ENCODE data around the gene UBE2J1.

UBE2J1 gene

DNA sequence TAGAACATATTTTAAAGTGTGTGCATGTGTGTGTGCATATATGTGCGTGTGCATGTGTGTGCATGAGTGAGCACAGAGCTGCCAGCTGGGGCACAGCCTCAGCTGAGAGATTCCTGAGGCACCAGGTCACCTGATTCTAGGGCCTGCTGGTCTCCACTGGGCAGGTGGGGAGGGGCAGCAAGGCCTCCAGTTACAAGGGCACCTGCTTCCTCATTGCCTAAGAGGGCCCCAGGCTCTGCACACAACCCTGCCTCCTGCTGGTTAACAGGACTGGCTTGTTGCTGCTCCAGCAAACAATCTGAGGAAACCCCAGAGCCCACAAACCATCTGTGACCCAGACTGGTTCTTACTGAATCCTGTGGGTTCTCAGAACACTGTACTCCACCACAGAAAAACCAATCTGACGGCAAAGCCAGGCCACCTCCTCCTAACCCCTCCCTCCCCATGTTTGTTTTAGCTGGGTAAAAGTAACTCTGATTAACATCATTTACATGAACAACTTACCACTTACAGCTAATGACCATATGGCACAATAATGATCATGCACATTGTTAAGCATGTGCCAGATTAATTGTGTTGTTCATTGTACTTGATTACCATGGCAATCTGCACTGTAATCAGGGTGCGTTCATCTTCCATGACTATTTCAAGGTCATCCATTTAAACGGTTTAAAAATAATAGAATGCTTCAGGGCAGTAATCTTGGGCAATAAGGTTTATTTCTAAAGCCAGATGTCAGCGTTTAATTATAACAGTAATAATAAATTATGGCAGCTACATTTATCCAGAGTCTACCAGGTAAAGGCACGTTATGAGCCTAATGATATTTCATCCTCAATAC, 23.1 kb upstream of the UBE2J1 start:
- H4K91ac ChIP-seq (ENCODE audit: low read depth, low read length, poor library complexity) = no peak overlapping the region
- H3K9me3 ChIP-seq (replicated peaks in 1 of 2; ENCODE audit: control insufficient read depth in 2 of 2, insufficient read depth in 1 of 2, low read depth in 1 of 2, low read length in 2 of 2) = no peaks in the 10 kb centered on the region
- H3K18ac ChIP-seq (ENCODE audit: low read length) = no peak overlapping the region
- H2BK12ac ChIP-seq (ENCODE audit: low read length) = no peak overlapping the region
- peaks cover 0 to 54% of the 10 kb centered on the region in 2 donors for H3K36me3 ChIP-seq (replicated peaks in 1 of 2; ENCODE audit: control insufficient read depth in 2 of 2, insufficient read depth in 2 of 2, low read length in 2 of 2)
- no peak overlapping the region for H2AK5ac ChIP-seq (ENCODE audit: low read depth, low read length)
- H3K23ac ChIP-seq (ENCODE audit: low read depth, low read length, poor library complexity) = no peak overlapping the region
- H4K8ac ChIP-seq (ENCODE audit: low read depth, low read length) = no peak overlapping the region
- no peak overlapping the region for H3K4me3 ChIP-seq (ENCODE audit: low read length in 2 of 2)
- H3K4ac ChIP-seq (ENCODE audit: low read length) = no peak overlapping the region
- WGBS, 2 donors (ENCODE audit: extremely low coverage in 2 of 2, insufficient read length in 2 of 2, insufficient replicate concordance in 1 of 2) = no CpG with 5 or more reads among the region's 6 CpGs
- H3K27ac ChIP-seq (replicated peaks; ENCODE audit: low read length) = no peak overlapping the region
- no peaks in the 10 kb centered on the region for H3K79me1 ChIP-seq (ENCODE audit: low read depth, low read length)
- no peak overlapping the region for H3K9ac ChIP-seq (ENCODE audit: low read depth, low read length, poor library complexity)
- DNase-seq (ENCODE audit: low spot score) = no peak
- peaks cover 4 to 5% of the 10 kb centered on the region in 2 donors for H3K4me1 ChIP-seq (ENCODE audit: control insufficient read depth in 2 of 2, insufficient read depth in 1 of 2, low read depth in 1 of 2, low read length in 2 of 2)
- no peak overlapping the region for H2BK5ac ChIP-seq (ENCODE audit: low read length)
- no peak overlapping the region for H2AFZ ChIP-seq (ENCODE audit: low read length)
- no peak overlapping the region for H3K14ac ChIP-seq (ENCODE audit: low read length)
- no peaks in the 10 kb centered on the region for H3K27me3 ChIP-seq (ENCODE audit: control insufficient read depth in 3 of 3, insufficient read depth in 3 of 3, low read depth in 1 of 3, low read length in 3 of 3)
- no peak overlapping the region for H3K4me2 ChIP-seq (ENCODE audit: insufficient read depth, low read length, poor library complexity, severe bottlenecking)
- H2BK15ac ChIP-seq (ENCODE audit: low read length) = no peak overlapping the region
- no peak overlapping the region for H2BK120ac ChIP-seq (ENCODE audit: low read depth, low read length)

DNA sequence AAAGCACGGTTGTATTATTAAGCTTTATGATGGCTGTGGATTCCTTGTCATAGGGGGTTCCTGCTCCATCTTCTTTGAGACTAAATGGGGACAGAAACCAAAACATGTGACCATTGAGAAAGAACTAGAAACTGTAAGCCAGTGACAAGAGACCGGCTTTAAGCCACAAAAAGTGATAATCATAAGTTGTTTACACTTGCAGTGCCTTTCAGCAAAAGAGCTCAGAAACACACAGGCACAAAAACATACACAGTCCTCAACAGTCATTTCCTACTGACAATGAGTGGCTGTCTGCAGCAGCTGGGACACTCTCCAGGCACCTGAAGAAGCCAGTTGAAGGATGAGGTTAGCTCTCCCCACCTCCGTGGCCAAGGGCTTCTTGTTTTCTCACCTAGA, 20.0 kb upstream of the UBE2J1 start:
- H2BK120ac ChIP-seq (ENCODE audit: low read depth, low read length) = no peak overlapping the region
- peaks cover 2 to 48% of the 10 kb centered on the region in 2 donors for H3K36me3 ChIP-seq (replicated peaks in 1 of 2; ENCODE audit: control insufficient read depth in 2 of 2, insufficient read depth in 2 of 2, low read length in 2 of 2)
- no peak overlapping the region for H2BK5ac ChIP-seq (ENCODE audit: low read length)
- H3K23ac ChIP-seq (ENCODE audit: low read depth, low read length, poor library complexity) = no peak overlapping the region
- no peak overlapping the region for H3K4me3 ChIP-seq (ENCODE audit: low read length in 2 of 2)
- H3K4me2 ChIP-seq (ENCODE audit: insufficient read depth, low read length, poor library complexity, severe bottlenecking) = no peak overlapping the region
- H3K14ac ChIP-seq (ENCODE audit: low read length) = no peak overlapping the region
- WGBS, 2 donors (ENCODE audit: extremely low coverage in 2 of 2, insufficient read length in 2 of 2, insufficient replicate concordance in 1 of 2) = no CpG with 5 or more reads among the region's 3 CpGs
- no peak overlapping the region for H3K4ac ChIP-seq (ENCODE audit: low read length)
- H3K27me3 ChIP-seq (ENCODE audit: control insufficient read depth in 3 of 3, insufficient read depth in 3 of 3, low read depth in 1 of 3, low read length in 3 of 3) = no peaks in the 10 kb centered on the region
- no peak overlapping the region for H3K18ac ChIP-seq (ENCODE audit: low read length)
- H3K79me1 ChIP-seq (ENCODE audit: low read depth, low read length) = no peaks in the 10 kb centered on the region
- H2AK5ac ChIP-seq (ENCODE audit: low read depth, low read length) = no peak overlapping the region
- H2AFZ ChIP-seq (ENCODE audit: low read length) = no peak overlapping the region
- H4K8ac ChIP-seq (ENCODE audit: low read depth, low read length) = no peak overlapping the region
- no peak overlapping the region for H2BK15ac ChIP-seq (ENCODE audit: low read length)
- no peaks in the 10 kb centered on the region for H3K9me3 ChIP-seq (replicated peaks in 1 of 2; ENCODE audit: control insufficient read depth in 2 of 2, insufficient read depth in 1 of 2, low read depth in 1 of 2, low read length in 2 of 2)
- H3K9ac ChIP-seq (ENCODE audit: low read depth, low read length, poor library complexity) = no peak overlapping the region
- H4K91ac ChIP-seq (ENCODE audit: low read depth, low read length, poor library complexity) = no peak overlapping the region
- no peak for DNase-seq (ENCODE audit: low spot score)
- H3K4me1 ChIP-seq (ENCODE audit: control insufficient read depth in 2 of 2, insufficient read depth in 1 of 2, low read depth in 1 of 2, low read length in 2 of 2) = peaks cover 4 to 5% of the 10 kb centered on the region in 2 donors
- no peak overlapping the region for H2BK12ac ChIP-seq (ENCODE audit: low read length)
- no peak overlapping the region for H3K27ac ChIP-seq (replicated peaks; ENCODE audit: low read length)

DNA sequence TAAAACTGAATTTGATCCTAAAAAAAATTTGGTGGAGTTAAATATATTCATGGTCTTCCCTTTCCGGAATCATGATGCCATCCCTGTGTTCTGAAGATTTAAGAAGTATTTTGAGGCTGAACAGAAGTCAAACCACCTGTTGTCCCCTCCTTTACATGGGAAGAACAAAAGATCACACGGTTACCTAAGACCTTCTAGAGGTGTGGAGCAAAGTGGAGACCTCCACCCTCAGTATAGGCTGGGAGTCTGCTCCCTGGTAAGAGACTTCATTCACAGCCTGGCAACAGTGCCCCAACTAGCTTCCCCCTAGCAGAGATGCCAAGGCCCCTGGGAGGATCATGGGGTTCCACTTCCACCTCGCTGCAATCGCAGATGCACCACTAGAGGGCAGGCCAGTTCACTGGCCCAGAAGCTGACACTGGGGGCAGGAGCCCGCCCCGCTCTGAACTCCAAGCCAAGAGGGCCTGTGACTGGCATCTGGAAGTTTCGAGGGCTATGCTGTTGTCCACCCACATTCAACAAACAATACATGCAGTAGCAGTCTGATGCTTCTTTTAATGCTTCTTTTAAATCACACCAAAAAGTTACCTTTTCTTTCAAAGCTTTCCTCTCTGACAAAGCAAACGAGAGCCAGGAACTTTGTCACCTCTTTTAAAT, 19.5 kb upstream of the UBE2J1 start:
- H3K4me2 ChIP-seq (ENCODE audit: insufficient read depth, low read length, poor library complexity, severe bottlenecking) = no peak overlapping the region
- H3K79me1 ChIP-seq (ENCODE audit: low read depth, low read length) = no peaks in the 10 kb centered on the region
- no peaks in the 10 kb centered on the region for H3K9me3 ChIP-seq (replicated peaks in 1 of 2; ENCODE audit: control insufficient read depth in 2 of 2, insufficient read depth in 1 of 2, low read depth in 1 of 2, low read length in 2 of 2)
- peaks cover 4 to 5% of the 10 kb centered on the region in 2 donors for H3K4me1 ChIP-seq (ENCODE audit: control insufficient read depth in 2 of 2, insufficient read depth in 1 of 2, low read depth in 1 of 2, low read length in 2 of 2)
- no peak overlapping the region for H3K27ac ChIP-seq (replicated peaks; ENCODE audit: low read length)
- peaks cover 2 to 48% of the 10 kb centered on the region in 2 donors for H3K36me3 ChIP-seq (replicated peaks in 1 of 2; ENCODE audit: control insufficient read depth in 2 of 2, insufficient read depth in 2 of 2, low read length in 2 of 2)
- no peak overlapping the region for H3K9ac ChIP-seq (ENCODE audit: low read depth, low read length, poor library complexity)
- no CpG with 5 or more reads among the region's 8 CpGs for WGBS, 2 donors (ENCODE audit: extremely low coverage in 2 of 2, insufficient read length in 2 of 2, insufficient replicate concordance in 1 of 2)
- H3K14ac ChIP-seq (ENCODE audit: low read length) = no peak overlapping the region
- H3K18ac ChIP-seq (ENCODE audit: low read length) = no peak overlapping the region
- no peak overlapping the region for H3K23ac ChIP-seq (ENCODE audit: low read depth, low read length, poor library complexity)
- no peak overlapping the region for H2BK5ac ChIP-seq (ENCODE audit: low read length)
- peak; percentile 68 for DNase-seq (ENCODE audit: low spot score)
- H2BK120ac ChIP-seq (ENCODE audit: low read depth, low read length) = no peak overlapping the region
- H3K4ac ChIP-seq (ENCODE audit: low read length) = no peak overlapping the region
- H2BK15ac ChIP-seq (ENCODE audit: low read length) = no peak overlapping the region
- H3K27me3 ChIP-seq (ENCODE audit: control insufficient read depth in 3 of 3, insufficient read depth in 3 of 3, low read depth in 1 of 3, low read length in 3 of 3) = no peaks in the 10 kb centered on the region
- H2AK5ac ChIP-seq (ENCODE audit: low read depth, low read length) = no peak overlapping the region
- no peak overlapping the region for H4K8ac ChIP-seq (ENCODE audit: low read depth, low read length)
- no peak overlapping the region for H4K91ac ChIP-seq (ENCODE audit: low read depth, low read length, poor library complexity)
- H3K4me3 ChIP-seq (ENCODE audit: low read length in 2 of 2) = no peak overlapping the region
- H2AFZ ChIP-seq (ENCODE audit: low read length) = no peak overlapping the region
- H2BK12ac ChIP-seq (ENCODE audit: low read length) = no peak overlapping the region

DNA sequence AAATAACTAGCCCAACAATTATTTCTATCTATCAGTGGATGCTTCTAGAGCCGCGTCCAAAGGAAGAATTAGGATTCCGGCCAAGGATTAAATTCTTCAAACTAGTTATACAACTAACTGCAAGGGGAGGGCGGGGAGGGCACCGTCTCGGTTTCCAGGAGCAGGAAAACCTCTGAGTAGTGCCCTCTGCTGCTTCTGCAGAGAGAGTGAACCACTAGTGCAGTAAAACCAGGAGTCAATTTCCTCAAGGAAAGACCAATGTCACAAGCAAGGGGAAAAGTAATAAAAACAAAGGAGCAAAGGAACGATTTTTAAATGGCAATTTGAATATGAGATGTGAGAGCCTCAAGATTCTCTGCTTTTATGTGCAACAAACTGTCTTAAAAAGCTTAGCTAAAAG, 16.5 kb upstream of the UBE2J1 start:
- DNase-seq (ENCODE audit: low spot score) = no peak
- H3K36me3 ChIP-seq (replicated peaks in 1 of 2; ENCODE audit: control insufficient read depth in 2 of 2, insufficient read depth in 2 of 2, low read length in 2 of 2) = peaks cover 2 to 43% of the 10 kb centered on the region in 2 donors

More for the DNA sequence above, 16.5 kb upstream of the UBE2J1 start:
- no peak overlapping the region for H2BK12ac ChIP-seq (ENCODE audit: low read length)
- H3K4me1 ChIP-seq (ENCODE audit: control insufficient read depth in 2 of 2, insufficient read depth in 1 of 2, low read depth in 1 of 2, low read length in 2 of 2) = no peaks in the 10 kb centered on the region
- H3K9me3 ChIP-seq (replicated peaks in 1 of 2; ENCODE audit: control insufficient read depth in 2 of 2, insufficient read depth in 1 of 2, low read depth in 1 of 2, low read length in 2 of 2) = no peaks in the 10 kb centered on the region
- H4K8ac ChIP-seq (ENCODE audit: low read depth, low read length) = no peak overlapping the region
- H2BK120ac ChIP-seq (ENCODE audit: low read depth, low read length) = no peak overlapping the region
- no peak overlapping the region for H3K27ac ChIP-seq (replicated peaks; ENCODE audit: low read length)
- H3K4me2 ChIP-seq (ENCODE audit: insufficient read depth, low read length, poor library complexity, severe bottlenecking) = no peak overlapping the region
- no peak overlapping the region for H3K4ac ChIP-seq (ENCODE audit: low read length)
- H3K27me3 ChIP-seq (ENCODE audit: control insufficient read depth in 3 of 3, insufficient read depth in 3 of 3, low read depth in 1 of 3, low read length in 3 of 3) = no peaks in the 10 kb centered on the region
- no peak overlapping the region for H3K18ac ChIP-seq (ENCODE audit: low read length)
- no peak overlapping the region for H2AFZ ChIP-seq (ENCODE audit: low read length)
- no peak overlapping the region for H2BK5ac ChIP-seq (ENCODE audit: low read length)
- H4K91ac ChIP-seq (ENCODE audit: low read depth, low read length, poor library complexity) = no peak overlapping the region
- no peak overlapping the region for H3K4me3 ChIP-seq (ENCODE audit: low read length in 2 of 2)
- H3K23ac ChIP-seq (ENCODE audit: low read depth, low read length, poor library complexity) = no peak overlapping the region
- no peak overlapping the region for H2BK15ac ChIP-seq (ENCODE audit: low read length)
- no peak overlapping the region for H3K9ac ChIP-seq (ENCODE audit: low read depth, low read length, poor library complexity)
- WGBS, 2 donors (ENCODE audit: extremely low coverage in 2 of 2, insufficient read length in 2 of 2, insufficient replicate concordance in 1 of 2) = no CpG with 5 or more reads among the region's 7 CpGs
- no peak overlapping the region for H3K14ac ChIP-seq (ENCODE audit: low read length)
- H3K79me1 ChIP-seq (ENCODE audit: low read depth, low read length) = no peaks in the 10 kb centered on the region
- H2AK5ac ChIP-seq (ENCODE audit: low read depth, low read length) = no peak overlapping the region
